ENCODE results near the gene NEDD4.

DNA sequence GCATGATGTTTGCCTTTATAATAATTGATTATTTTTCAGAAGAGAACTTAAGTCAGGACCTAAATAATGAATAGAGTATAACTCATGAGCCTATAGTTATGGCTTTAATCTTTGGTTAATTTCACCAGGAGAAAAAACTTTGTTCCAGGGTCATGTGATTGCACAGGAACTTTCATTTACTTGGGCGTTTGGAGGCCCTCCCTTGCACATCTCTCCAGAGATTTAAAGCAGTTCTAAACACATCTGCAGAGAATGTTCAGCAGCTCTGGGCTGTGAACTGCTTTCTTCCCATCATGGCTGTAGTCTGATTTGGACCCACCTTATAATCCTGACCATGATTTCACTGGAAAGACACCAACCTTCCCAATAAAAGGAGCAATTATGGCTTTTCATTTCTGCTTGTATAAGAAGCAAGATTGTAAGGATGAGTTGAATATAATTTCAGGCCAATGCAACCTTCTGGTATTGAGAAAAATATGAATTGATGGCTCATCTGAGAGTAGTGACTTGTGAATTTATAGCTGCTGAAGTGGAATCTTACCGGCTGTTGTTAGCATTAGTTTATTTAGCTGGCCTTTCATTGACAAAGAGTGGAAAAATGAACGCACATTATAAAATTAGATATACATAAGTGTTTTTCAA lies 169.6 kb downstream of the NEDD4 start:
- no peak for TF ChIP-seq CTCF (IDR thresholded peaks at IDR 0.05)
- TF ChIP-seq POLR2A (IDR thresholded peaks at IDR 0.05): no peak

All from testis (tissue), 2 donors.